H9 (cell line): ENCODE measurements around the gene RAB11FIP4. TPM values are rescaled to one million over a fixed set of nuclear protein-coding genes. Genes with fewer than 3 reads are reported as not detected.

Source experiments
- DNase-seq: peaks from one replicate; pipeline ENCODE4 v3.0.0-alpha.2; 2017
- H2AFZ ChIP-seq: one replicate; pipeline ENCODE4 v1.6.1; 2013; ENCODE audit warnings: mild to moderate bottlenecking, low read length, control low read depth, moderate library complexity
- H2AK5ac ChIP-seq: 2 replicates; pipeline ENCODE4 v1.6.1; 2013; ENCODE audit warnings: low read length, control low read depth, mixed read lengths; ENCODE audit not compliant: insufficient read length
- H2BK120ac ChIP-seq: one replicate; pipeline ENCODE4 v1.6.1; 2013; ENCODE audit warnings: low read depth, mild to moderate bottlenecking, low read length, control low read depth, inconsistent platforms; ENCODE audit not compliant: poor library complexity, severe bottlenecking
- H2BK12ac ChIP-seq: 2 replicates; pipeline ENCODE4 v1.6.1; 2013; ENCODE audit warnings: low read length, control low read depth, mixed read lengths, low read depth; ENCODE audit not compliant: insufficient read length
- H2BK15ac ChIP-seq: 2 replicates; pipeline ENCODE4 v1.6.1; 2013; ENCODE audit warnings: low read depth, low read length, control low read depth
- H2BK20ac ChIP-seq: one replicate; pipeline ENCODE4 v1.6.1; 2013; ENCODE audit warnings: low read depth, mild to moderate bottlenecking, low read length, control low read depth, inconsistent platforms; ENCODE audit not compliant: poor library complexity, severe bottlenecking
- H2BK5ac ChIP-seq: 2 replicates; pipeline ENCODE4 v1.6.1; 2013; ENCODE audit warnings: low read length, control low read depth, mixed read lengths; ENCODE audit not compliant: insufficient read length
- H3K14ac ChIP-seq: 2 replicates; pipeline ENCODE4 v1.6.1; 2013; ENCODE audit warnings: low read length, control low read depth; ENCODE audit not compliant: insufficient read depth
- H3K18ac ChIP-seq: 2 replicates; pipeline ENCODE4 v1.6.1; 2013; ENCODE audit warnings: low read depth, mild to moderate bottlenecking, mixed read lengths, low read length, control low read depth; ENCODE audit not compliant: insufficient read length
- H3K23ac ChIP-seq: 2 replicates; pipeline ENCODE4 v1.6.1; 2013; ENCODE audit warnings: low read length, control low read depth, mixed read lengths, low read depth; ENCODE audit not compliant: insufficient read length
- H3K23me2 ChIP-seq: 2 replicates; pipeline ENCODE4 v1.6.1; 2013; ENCODE audit warnings: low read depth, mild to moderate bottlenecking, mixed read lengths, low read length, control low read depth; ENCODE audit not compliant: insufficient read length, poor library complexity, severe bottlenecking
- H3K27ac ChIP-seq: 2 replicates; pipeline ENCODE4 v1.5.1; 2013; ENCODE audit warnings: low read length, control low read depth, mixed read lengths, low read depth; ENCODE audit not compliant: insufficient read length
- H3K27me3 ChIP-seq: 2 replicates; pipeline ENCODE4 v1.6.1; 2013; ENCODE audit warnings: low read length, control low read depth, inconsistent platforms; ENCODE audit not compliant: insufficient read depth
- H3K4ac ChIP-seq: 2 replicates; pipeline ENCODE4 v1.6.1; 2013; ENCODE audit warnings: low read depth, mild to moderate bottlenecking, control low read depth, inconsistent platforms, low read length, moderate library complexity
- H3K4me1 ChIP-seq: 2 replicates; pipeline ENCODE4 v1.6.1; 2013; ENCODE audit warnings: low read length, control low read depth, inconsistent platforms; ENCODE audit not compliant: insufficient read depth
- H3K4me2 ChIP-seq: 2 replicates; pipeline ENCODE4 v1.6.1; 2013; ENCODE audit warnings: low read length, control low read depth, mixed read lengths; ENCODE audit not compliant: insufficient read length, insufficient read depth
- H3K56ac ChIP-seq: 2 replicates; pipeline ENCODE4 v1.6.1; 2013; ENCODE audit warnings: low read depth, mild to moderate bottlenecking, mixed read lengths, low read length, control low read depth; ENCODE audit not compliant: insufficient read length
- H3K79me1 ChIP-seq: 2 replicates; pipeline ENCODE4 v1.6.1; 2013; ENCODE audit warnings: low read depth, mild to moderate bottlenecking, moderate library complexity, low read length, control low read depth, inconsistent platforms; ENCODE audit not compliant: insufficient read depth, poor library complexity, severe bottlenecking
- H3K79me2 ChIP-seq: 2 replicates; pipeline ENCODE4 v1.6.1; 2013; ENCODE audit warnings: low read length, control low read depth, inconsistent platforms; ENCODE audit not compliant: insufficient read depth
- H3K9ac ChIP-seq: 2 replicates; pipeline ENCODE4 v1.6.1; 2013; ENCODE audit warnings: low read length, control low read depth, mixed read lengths; ENCODE audit not compliant: insufficient read length; ENCODE audit errors: extremely low read depth
- H3K9me3 ChIP-seq: one replicate; pipeline ENCODE4 v1.6.1; 2013; ENCODE audit warnings: low read depth, low read length, inconsistent platforms; ENCODE audit not compliant: control insufficient read depth
- H3T11ph ChIP-seq: one replicate; pipeline ENCODE4 v1.6.1; 2013; ENCODE audit warnings: mild to moderate bottlenecking, low read length, control low read depth, inconsistent platforms
- H4K20me1 ChIP-seq: one replicate; pipeline ENCODE4 v1.6.1; 2013; ENCODE audit not compliant: control insufficient read depth, insufficient read length, insufficient read depth
- H4K5ac ChIP-seq: 2 replicates; pipeline ENCODE4 v1.6.1; 2013; ENCODE audit warnings: low read depth, mild to moderate bottlenecking, mixed read lengths, low read length, control low read depth; ENCODE audit not compliant: insufficient read length
- H4K8ac ChIP-seq: replicated peaks from 2 replicates; pipeline ENCODE4 v1.6.1; 2013; ENCODE audit warnings: low read length, control low read depth, mixed read lengths, low read depth; ENCODE audit not compliant: insufficient read length
- H4K91ac ChIP-seq: 2 replicates; pipeline ENCODE4 v1.6.1; 2013; ENCODE audit warnings: low read depth, mild to moderate bottlenecking, moderate library complexity, mixed read lengths, low read length, control low read depth; ENCODE audit not compliant: insufficient read length
- H3K27ac Mint-ChIP-seq, 3 experiments: 2 replicates in 2 of 3; 3 replicates in 1 of 3; pipeline ENCODE4 v1.8.0; 2020 to 2021; ENCODE audit warnings: mixed read lengths in 3 of 3, mild to moderate bottlenecking in 1 of 3, moderate library complexity in 1 of 3
- H3K27me3 Mint-ChIP-seq: 2 replicates; pipeline ENCODE4 v1.8.0; 2021; ENCODE audit warnings: low read depth, mild to moderate bottlenecking, moderate library complexity, mixed read lengths
- H3K36me3 Mint-ChIP-seq, 3 experiments: 2 replicates in 2 of 3; 3 replicates in 1 of 3; pipeline ENCODE4 v1.8.0; 2020 to 2021; ENCODE audit warnings: low read depth in 3 of 3, mixed read lengths in 3 of 3; ENCODE audit not compliant: insufficient read depth in 1 of 3
- H3K4me1 Mint-ChIP-seq, 2 experiments: 2 replicates each; pipeline ENCODE4 v1.8.0; 2020; ENCODE audit warnings: mixed read lengths in 2 of 2
- H3K4me3 Mint-ChIP-seq, 2 experiments: 2 replicates in 1 of 2; 3 replicates in 1 of 2; pipeline ENCODE4 v1.8.0; 2020 to 2021; ENCODE audit warnings: mild to moderate bottlenecking in 2 of 2, mixed read lengths in 2 of 2, moderate library complexity in 1 of 2
- H3K9me3 Mint-ChIP-seq, 2 experiments: 2 replicates in 1 of 2; 3 replicates in 1 of 2; pipeline ENCODE4 v1.8.0; 2020; ENCODE audit warnings: mild to moderate bottlenecking in 2 of 2, mixed read lengths in 2 of 2, moderate library complexity in 1 of 2
- WGBS: extraction: QIAGEN DNeasy Blood & Tissue Kit; methylation state at CpG from one replicate; pipeline ENCODE4 v1.1.7; 2013; ENCODE audit warnings: missing lambda C conversion rate, low lambda C conversion rate, mixed read lengths; ENCODE audit not compliant: insufficient read length; ENCODE audit errors: extremely low coverage; 5-methylcytosine and 5-hydroxymethylcytosine counted together
- total RNA-seq: library from RNA; stranded (reverse); gene quantifications from 2 replicates; pipeline ENCODE4 v1.2.1, GENCODE V29; 2021
- TF ChIP-seq, protein P1 (sequence below): fragments of 200-600 bp; sonication (generic); conservative IDR thresholded peaks from 3 replicates; pipeline ENCODE4 v1.8.0; 2021; ENCODE audit warnings: antibody characterized with exemption, mild to moderate bottlenecking

Gene RAB11FIP4
- total RNA-seq, 1 experiment from 2014 or later = 25.7 TPM

DNA sequence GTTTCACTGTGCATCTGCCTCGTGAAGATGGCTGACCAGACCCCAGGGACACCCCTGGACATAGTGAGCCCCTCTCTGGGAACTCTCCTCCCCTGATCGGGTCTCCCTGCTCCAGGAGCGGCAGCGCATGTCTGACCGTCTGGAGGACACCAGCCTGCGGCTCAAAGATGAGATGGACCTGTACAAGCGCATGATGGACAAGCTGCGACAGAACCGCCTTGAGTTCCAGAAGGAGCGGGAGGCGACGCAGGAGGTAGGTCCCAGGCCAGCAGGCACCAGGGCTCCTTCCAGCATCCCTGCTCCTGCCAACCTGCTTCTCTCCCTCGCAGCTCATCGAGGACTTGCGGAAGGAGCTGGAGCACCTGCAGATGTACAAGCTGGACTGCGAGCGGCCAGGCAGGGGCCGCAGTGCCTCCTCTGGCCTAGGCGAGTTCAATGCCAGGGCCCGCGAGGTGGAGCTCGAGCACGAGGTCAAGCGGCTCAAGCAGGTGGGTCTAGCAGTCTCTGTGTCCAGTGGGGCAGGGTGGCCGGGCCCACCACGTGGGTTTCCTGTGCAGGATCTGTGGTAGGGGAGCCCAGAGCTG lies 136.9 kb downstream of the RAB11FIP4 start:
- no peak overlapping the region for H2BK15ac ChIP-seq
- H3K4me1 ChIP-seq = no peaks in the 10 kb centered on the region
- no peaks in the 10 kb centered on the region for H3K23me2 ChIP-seq
- no peaks in the 10 kb centered on the region for H3K27me3 Mint-ChIP-seq
- no peak overlapping the region for H4K91ac ChIP-seq
- peak; percentile 28 for DNase-seq
- no peak overlapping the region for H3K56ac ChIP-seq
- peaks cover 14 to 35% (median 34%) of the 10 kb centered on the region in 3 experiments; a peak in 6 of 7 replicates for H3K36me3 Mint-ChIP-seq
- H3K27ac Mint-ChIP-seq = no peak overlapping the region
- no peak overlapping the region for H2BK120ac ChIP-seq
- no peak overlapping the region for H2AK5ac ChIP-seq
- no peak overlapping the region for H3K4me3 Mint-ChIP-seq
- no peak overlapping the region for H3K4me2 ChIP-seq
- no peak overlapping the region for H4K5ac ChIP-seq
- no peak overlapping the region for H3K9ac ChIP-seq
- no peaks in the 10 kb centered on the region for H3K79me1 ChIP-seq
- H2BK20ac ChIP-seq = no peak overlapping the region
- TF ChIP-seq, protein P1, sequence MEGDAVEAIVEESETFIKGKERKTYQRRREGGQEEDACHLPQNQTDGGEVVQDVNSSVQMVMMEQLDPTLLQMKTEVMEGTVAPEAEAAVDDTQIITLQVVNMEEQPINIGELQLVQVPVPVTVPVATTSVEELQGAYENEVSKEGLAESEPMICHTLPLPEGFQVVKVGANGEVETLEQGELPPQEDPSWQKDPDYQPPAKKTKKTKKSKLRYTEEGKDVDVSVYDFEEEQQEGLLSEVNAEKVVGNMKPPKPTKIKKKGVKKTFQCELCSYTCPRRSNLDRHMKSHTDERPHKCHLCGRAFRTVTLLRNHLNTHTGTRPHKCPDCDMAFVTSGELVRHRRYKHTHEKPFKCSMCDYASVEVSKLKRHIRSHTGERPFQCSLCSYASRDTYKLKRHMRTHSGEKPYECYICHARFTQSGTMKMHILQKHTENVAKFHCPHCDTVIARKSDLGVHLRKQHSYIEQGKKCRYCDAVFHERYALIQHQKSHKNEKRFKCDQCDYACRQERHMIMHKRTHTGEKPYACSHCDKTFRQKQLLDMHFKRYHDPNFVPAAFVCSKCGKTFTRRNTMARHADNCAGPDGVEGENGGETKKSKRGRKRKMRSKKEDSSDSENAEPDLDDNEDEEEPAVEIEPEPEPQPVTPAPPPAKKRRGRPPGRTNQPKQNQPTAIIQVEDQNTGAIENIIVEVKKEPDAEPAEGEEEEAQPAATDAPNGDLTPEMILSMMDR = no peak
- no peaks in the 10 kb centered on the region for H3K79me2 ChIP-seq
- WGBS = no CpG with 5 or more reads among the region's 26 CpGs
- H2BK5ac ChIP-seq = no peak overlapping the region
- no peak overlapping the region for H3T11ph ChIP-seq
- H3K23ac ChIP-seq = no peak overlapping the region
- peaks cover 2% of the 10 kb centered on the region for H4K20me1 ChIP-seq
- no peaks in the 10 kb centered on the region for H3K9me3 Mint-ChIP-seq
- peaks cover 5 to 9% of the 10 kb centered on the region in 2 experiments for H3K4me1 Mint-ChIP-seq
- H2BK12ac ChIP-seq = no peak overlapping the region
- no peak overlapping the region for H3K4ac ChIP-seq
- no peaks in the 10 kb centered on the region for H3K27me3 ChIP-seq
- no peak overlapping the region for H3K18ac ChIP-seq
- no peak overlapping the region for H3K14ac ChIP-seq
- no peak overlapping the region for H4K8ac ChIP-seq
- no peak overlapping the region for H3K27ac ChIP-seq
- H3K9me3 ChIP-seq = peaks cover 9% of the 10 kb centered on the region
- no peak overlapping the region for H2AFZ ChIP-seq
